ENCODE data around the gene CUBN. TPM values are rescaled to one million over a fixed set of nuclear protein-coding genes. Genes with fewer than 3 reads are reported as not detected.

The CUBN gene
- total and polyA plus RNA-seq, 8 donors = 0.28 to 1.3 (median 0.66) TPM

DNA sequence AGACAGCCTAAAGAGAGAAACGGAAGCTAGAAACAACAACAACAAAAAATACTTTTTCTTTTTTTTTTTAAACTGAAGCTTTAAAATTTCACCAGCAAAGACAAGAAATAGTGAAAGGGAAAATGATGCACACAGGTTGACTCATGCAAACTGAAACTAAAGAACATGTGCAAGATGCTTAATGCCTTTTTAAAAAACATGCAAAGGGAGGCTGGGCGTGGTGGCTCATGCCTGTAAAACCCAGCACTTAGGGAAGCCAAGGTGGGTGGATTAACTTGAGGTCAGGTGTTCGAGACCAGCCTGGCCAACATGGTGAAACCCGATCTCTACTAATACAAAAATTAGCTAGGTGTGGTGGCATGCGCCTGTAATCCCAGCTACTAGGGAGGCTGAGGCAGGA is 15.1 kb upstream of the CUBN start:
- H3K27me3 ChIP-seq = no peaks in the 10 kb centered on the region
- TF ChIP-seq, protein P1, sequence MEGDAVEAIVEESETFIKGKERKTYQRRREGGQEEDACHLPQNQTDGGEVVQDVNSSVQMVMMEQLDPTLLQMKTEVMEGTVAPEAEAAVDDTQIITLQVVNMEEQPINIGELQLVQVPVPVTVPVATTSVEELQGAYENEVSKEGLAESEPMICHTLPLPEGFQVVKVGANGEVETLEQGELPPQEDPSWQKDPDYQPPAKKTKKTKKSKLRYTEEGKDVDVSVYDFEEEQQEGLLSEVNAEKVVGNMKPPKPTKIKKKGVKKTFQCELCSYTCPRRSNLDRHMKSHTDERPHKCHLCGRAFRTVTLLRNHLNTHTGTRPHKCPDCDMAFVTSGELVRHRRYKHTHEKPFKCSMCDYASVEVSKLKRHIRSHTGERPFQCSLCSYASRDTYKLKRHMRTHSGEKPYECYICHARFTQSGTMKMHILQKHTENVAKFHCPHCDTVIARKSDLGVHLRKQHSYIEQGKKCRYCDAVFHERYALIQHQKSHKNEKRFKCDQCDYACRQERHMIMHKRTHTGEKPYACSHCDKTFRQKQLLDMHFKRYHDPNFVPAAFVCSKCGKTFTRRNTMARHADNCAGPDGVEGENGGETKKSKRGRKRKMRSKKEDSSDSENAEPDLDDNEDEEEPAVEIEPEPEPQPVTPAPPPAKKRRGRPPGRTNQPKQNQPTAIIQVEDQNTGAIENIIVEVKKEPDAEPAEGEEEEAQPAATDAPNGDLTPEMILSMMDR (IDR thresholded peaks at IDR 0.05) = no peak
- H3K27ac ChIP-seq = no peak overlapping the region
- no peak for DNase-seq
- H3K4me1 ChIP-seq = no peaks in the 10 kb centered on the region
- intact Hi-C loops (cut with DNase I) = no loop called here
- no peak for FAIRE-seq
- no peaks in the 10 kb centered on the region for H3K36me3 ChIP-seq
- no peak for ATAC-seq
- H3K9me3 ChIP-seq = no peaks in the 10 kb centered on the region
- WGBS, 2 donors = 86 to 91% methylated on average over 5 of the region's 5 CpGs
- no peak overlapping the region for H3K4me3 ChIP-seq

DNA sequence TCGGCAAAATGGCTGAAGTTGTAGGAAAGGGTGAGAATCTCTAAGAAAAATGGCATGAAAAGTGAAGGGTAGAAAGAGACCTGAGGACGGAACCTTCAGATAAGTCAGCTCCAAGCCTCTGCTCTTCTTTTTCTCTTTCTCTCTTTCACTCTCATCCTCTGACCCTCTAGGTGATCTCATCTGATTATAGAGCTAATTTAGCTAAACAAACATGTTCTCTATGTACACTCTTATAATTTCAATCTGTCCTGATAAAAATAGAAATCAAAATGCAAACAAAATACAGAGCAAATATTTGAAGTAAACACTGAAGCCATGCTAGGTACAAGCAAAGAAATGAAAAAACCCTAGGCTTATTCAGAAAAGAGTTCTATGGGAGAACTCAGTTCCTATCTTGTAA is 14.4 kb upstream of the CUBN start:
- Histone ChIP-seq H3K4me3 (no peak overlapping the region), H3K27ac (no peak overlapping the region), H3K4me1 (no peaks in the 10 kb centered on the region), H3K9me3 (no peaks in the 10 kb centered on the region), H3K36me3 (no peaks in the 10 kb centered on the region), H3K27me3 (no peaks in the 10 kb centered on the region)
- DNase-seq (no peak), ATAC-seq (no peak), FAIRE-seq (no peak)
- TF ChIP-seq, protein P1 (IDR thresholded peaks at IDR 0.05) = no peak
- intact Hi-C loops (cut with DNase I) = no loop called here
- 63 to 78% methylated on average over 2 of the region's 2 CpGs for WGBS, 2 donors

DNA sequence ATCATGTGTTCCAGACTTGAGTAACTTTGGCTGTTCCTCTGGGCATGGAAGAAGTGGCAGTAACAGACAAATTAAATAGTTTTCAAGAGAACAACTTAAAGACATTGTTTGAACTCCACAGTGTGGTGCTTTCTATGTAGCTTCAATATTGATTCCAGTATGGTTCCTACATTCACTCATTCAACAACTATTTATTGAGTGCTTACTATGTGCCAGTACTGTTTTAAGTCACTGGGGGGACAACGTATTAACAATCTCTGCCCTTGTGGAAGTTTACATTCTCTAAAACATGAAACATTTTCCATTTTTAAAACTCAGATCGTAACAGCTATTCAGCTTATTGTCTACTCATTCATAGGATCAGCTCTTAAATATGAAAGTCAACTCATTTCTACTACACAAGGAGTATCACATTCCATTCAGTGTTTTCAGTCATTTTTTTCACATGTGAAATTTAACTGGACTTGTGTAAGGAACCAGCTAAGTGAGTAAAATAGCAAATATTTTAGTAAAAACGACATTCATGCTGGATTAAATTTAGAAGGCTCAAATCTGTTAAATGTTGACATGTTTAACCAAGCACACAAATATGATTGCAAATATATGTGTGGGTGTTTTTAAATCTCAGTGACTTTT is 13.6 kb upstream of the CUBN start:
- DNase-seq = no peak
- ATAC-seq = no peak
- H3K27ac ChIP-seq = no peak overlapping the region
- no peak overlapping the region for H3K4me3 ChIP-seq
- H3K36me3 ChIP-seq = no peaks in the 10 kb centered on the region
- TF ChIP-seq, protein P1 (IDR thresholded peaks at IDR 0.05) = no peak
- H3K4me1 ChIP-seq = no peaks in the 10 kb centered on the region
- no peaks in the 10 kb centered on the region for H3K9me3 ChIP-seq
- no peak for FAIRE-seq
- 79 to 89% methylated on average over 3 of the region's 3 CpGs for whole genome bisulfite sequencing, 2 donors
- H3K27me3 ChIP-seq = no peaks in the 10 kb centered on the region
- intact Hi-C loops (cut with DNase I) = no loop called here

DNA sequence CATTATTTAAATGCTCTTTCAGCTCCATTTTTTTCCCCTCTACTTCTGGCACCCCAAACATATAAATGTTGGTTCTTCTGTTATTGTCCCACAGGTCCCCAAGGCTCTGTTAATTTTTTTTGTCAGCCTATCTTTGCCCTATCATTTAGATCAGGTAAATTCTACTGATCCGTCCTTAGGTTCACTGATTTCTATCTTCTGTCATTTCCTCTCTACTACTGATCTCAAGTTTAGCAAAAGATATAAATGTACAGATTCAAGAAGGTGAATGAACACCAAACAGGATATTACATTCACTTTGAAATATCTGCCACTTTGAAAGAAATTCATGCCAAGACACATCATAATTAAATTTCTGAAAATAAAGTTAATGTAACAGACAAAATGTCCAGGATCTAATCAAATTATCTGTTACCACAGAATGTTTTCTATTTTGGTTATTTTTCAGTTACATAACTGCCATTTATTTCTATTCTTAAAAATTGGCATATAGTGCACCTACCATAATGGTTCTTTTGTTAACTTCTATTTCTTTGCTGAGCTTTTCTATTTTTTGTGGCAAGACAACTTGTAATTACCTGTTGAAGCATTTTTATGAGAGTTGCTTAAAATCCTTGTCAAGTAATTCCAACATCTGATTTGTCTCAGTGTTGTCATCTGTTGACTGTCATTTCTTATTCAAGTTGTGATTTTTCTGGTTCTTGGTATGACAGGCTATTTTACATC is 12.1 kb upstream of the CUBN start:
- H3K27me3 ChIP-seq = no peaks in the 10 kb centered on the region
- H3K9me3 ChIP-seq = no peaks in the 10 kb centered on the region
- no peak for ATAC-seq
- no peaks in the 10 kb centered on the region for H3K36me3 ChIP-seq
- TF ChIP-seq, protein P1 (IDR thresholded peaks at IDR 0.05) = no peak
- no peak overlapping the region for H3K27ac ChIP-seq
- no peak overlapping the region for H3K4me3 ChIP-seq
- H3K4me1 ChIP-seq = no peaks in the 10 kb centered on the region
- FAIRE-seq = no peak
- no peak for DNase-seq
- intact Hi-C loops (cut with DNase I) = no loop called here
- WGBS, 2 donors = 72 to 80% methylated on average over 1 of the region's 1 CpG

DNA sequence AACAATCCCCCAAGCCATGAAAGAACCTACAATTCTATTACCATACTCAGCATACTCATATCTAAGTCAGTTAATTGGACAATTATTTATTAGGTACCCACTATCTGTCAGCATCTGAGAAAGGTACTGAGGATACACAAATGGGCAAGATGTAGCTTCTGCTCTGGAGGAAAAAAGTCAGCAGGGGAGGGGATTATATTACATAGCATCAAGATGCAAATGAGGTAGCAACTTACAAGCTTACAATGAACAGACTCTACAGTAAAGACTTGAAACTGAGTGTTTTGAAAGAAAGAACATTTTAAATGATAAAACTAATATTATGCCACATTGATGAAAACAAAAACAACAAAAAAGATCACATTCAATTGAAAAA is 10.8 kb upstream of the CUBN start:
- Histone ChIP-seq H3K36me3 (no peaks in the 10 kb centered on the region), H3K27me3 (no peaks in the 10 kb centered on the region), H3K4me3 (no peak overlapping the region), H3K27ac (no peak overlapping the region), H3K4me1 (no peaks in the 10 kb centered on the region), H3K9me3 (no peaks in the 10 kb centered on the region)
- ATAC-seq (no peak), DNase-seq (no peak), FAIRE-seq (no peak)
- TF ChIP-seq, protein P1 (IDR thresholded peaks at IDR 0.05) = no peak
- intact Hi-C loops (cut with DNase I) = no loop called here

Measured in pancreas (tissue), 10 donors.